ENCODE results near the gene SYNGR3.

SYNGR3 gene

DNA sequence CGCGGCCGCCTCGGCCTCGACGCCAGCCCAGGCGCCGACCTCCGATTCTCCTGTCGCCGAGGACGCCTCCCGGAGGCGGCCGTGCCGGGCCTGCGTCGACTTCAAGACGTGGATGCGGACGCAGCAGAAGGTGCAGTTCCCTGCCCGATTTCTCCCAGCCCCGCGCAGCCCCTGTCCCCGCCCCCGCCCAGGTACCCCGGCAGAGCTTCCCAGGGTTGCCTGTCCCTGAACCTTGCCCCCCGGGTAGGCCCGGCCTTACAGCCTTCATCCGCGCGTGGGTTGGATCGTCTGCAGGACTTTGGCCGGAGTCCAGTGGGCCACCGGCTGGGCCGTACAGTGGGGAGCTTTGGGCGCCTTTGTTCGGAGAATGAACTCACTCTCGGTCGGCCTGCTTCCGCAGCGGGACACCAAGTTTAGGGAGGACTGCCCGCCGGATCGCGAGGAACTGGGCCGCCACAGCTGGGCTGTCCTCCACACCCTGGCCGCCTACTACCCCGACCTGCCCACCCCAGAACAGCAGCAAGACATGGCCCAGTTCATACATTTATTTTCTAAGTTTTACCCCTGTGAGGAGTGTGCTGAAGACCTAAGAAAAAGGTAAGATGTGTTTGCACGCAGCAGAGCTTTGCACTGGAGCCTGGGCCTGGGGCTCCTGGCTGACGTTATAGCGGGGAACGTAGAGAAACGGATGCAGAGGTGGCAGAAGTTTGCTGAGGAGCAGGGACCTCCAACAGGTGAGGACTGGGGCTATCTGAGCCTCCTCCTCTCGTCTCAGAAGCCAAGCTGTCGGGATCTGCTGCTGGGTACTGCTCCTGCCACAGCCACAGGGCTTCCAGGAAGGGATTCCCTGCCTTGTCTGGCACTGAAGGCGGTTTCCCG, 5.2 kb upstream of the SYNGR3 start:
- DNase-seq: no peak
- Histone ChIP-seq H3K36me3 (replicated peaks) (peaks cover 15% of the 10 kb centered on the region), H3K27me3 (replicated peaks) (peaks cover 39% of the 10 kb centered on the region), H3K27ac (peak overlapping the region; percentile 58), H3K4me3 (ENCODE audit: low read depth, low read length) (peak overlapping the region; percentile 72)
- in situ Hi-C loops (cut with HindIII; ENCODE audit: low pct_ligation_motif_present, low sequenced_read_pairs): no loop called here
- TF ChIP-seq, protein P1, sequence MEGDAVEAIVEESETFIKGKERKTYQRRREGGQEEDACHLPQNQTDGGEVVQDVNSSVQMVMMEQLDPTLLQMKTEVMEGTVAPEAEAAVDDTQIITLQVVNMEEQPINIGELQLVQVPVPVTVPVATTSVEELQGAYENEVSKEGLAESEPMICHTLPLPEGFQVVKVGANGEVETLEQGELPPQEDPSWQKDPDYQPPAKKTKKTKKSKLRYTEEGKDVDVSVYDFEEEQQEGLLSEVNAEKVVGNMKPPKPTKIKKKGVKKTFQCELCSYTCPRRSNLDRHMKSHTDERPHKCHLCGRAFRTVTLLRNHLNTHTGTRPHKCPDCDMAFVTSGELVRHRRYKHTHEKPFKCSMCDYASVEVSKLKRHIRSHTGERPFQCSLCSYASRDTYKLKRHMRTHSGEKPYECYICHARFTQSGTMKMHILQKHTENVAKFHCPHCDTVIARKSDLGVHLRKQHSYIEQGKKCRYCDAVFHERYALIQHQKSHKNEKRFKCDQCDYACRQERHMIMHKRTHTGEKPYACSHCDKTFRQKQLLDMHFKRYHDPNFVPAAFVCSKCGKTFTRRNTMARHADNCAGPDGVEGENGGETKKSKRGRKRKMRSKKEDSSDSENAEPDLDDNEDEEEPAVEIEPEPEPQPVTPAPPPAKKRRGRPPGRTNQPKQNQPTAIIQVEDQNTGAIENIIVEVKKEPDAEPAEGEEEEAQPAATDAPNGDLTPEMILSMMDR (IDR thresholded peaks at IDR 0.05; ENCODE audit: low read depth, low read length, missing control alignments): no peak

DNA sequence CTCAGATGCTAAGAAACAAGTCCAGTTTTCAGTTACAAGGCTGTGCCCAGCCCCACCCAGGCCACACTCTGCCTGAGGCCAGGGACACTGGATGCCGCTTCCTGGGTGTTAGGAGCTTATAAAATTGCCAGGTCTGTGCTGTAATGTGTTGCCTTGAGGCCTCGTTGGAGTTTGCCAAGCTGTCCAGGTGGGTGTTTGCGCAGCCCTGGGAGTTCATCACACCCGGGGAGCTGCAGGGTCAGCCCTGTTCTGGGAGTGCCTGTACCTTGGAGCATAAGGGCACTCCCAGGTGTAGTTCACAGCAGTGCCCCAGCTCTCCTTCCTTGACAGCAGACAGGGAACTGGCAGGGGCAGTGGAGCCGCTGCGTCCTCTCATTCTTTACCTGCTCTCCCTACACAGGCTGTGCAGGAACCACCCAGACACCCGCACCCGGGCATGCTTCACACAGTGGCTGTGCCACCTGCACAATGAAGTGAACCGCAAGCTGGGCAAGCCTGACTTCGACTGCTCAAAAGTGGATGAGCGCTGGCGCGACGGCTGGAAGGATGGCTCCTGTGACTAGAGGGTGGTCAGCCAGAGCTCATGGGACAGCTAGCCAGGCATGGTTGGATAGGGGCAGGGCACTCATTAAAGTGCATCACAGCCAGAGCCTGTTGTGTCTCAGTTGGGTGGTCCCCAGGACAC, 4.2 kb upstream of the SYNGR3 start:
- in situ Hi-C loops (cut with HindIII; ENCODE audit: low pct_ligation_motif_present, low sequenced_read_pairs): no loop called here

DNA sequence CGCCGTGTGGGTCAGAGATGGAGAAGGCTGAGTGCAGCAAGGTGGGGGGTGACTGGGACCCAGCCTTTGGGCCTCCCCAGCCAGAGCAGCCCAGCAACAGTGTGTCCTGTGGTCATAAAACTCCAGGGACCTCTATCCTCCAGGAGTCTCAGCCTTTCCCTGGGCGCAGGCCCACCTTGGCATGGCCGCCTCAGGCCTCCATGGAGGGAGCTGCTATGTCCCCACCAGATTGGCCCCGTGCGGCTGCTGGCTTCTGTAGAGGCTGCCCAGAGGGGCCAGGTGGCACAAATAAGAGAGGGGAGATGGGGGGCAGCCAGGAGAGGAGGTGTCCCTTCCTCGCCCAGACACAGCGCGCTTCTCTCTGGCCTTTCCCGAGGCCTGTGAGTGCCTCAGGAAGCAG, 2.6 kb upstream of the SYNGR3 start:
- Histone ChIP-seq H3K36me3 (replicated peaks) (peaks cover 15% of the 10 kb centered on the region), H3K27me3 (replicated peaks) (peaks cover 24% of the 10 kb centered on the region), H3K27ac (no peak overlapping the region), H3K4me3 (ENCODE audit: low read depth, low read length) (no peak overlapping the region)
- TF ChIP-seq, protein P1 (IDR thresholded peaks at IDR 0.05; ENCODE audit: low read depth, low read length, missing control alignments): no peak
- no peak for DNase-seq
- in situ Hi-C loops (cut with HindIII; ENCODE audit: low pct_ligation_motif_present, low sequenced_read_pairs): no loop called here

More for the DNA sequence above, 4.2 kb upstream of the SYNGR3 start:
- DNase-seq: no peak
- H3K27me3 ChIP-seq (replicated peaks): peaks cover 34% of the 10 kb centered on the region
- H3K4me3 ChIP-seq (ENCODE audit: low read depth, low read length): peak overlapping the region; percentile 72
- TF ChIP-seq, protein P1 (IDR thresholded peaks at IDR 0.05; ENCODE audit: low read depth, low read length, missing control alignments): no peak
- no peak overlapping the region for H3K27ac ChIP-seq
- peaks cover 15% of the 10 kb centered on the region for H3K36me3 ChIP-seq (replicated peaks)

DNA sequence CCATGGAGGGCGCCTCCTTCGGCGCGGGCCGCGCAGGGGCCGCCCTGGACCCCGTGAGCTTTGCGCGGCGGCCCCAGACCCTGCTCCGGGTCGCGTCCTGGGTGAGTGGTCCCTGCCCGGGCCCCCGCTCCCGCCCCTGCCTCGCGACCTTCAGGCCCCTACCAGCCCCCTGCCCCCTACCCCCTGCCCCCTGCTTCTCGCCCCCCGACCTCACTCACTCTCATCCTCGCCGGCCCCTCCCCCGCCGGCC, 256 bp downstream of the SYNGR3 start:
- in situ Hi-C loops (cut with HindIII; ENCODE audit: low pct_ligation_motif_present, low sequenced_read_pairs): no loop called here
- no peak overlapping the region for H3K27ac ChIP-seq
- peaks cover 21% of the 10 kb centered on the region for H3K27me3 ChIP-seq (replicated peaks)
- H3K4me3 ChIP-seq (ENCODE audit: low read depth, low read length): no peak overlapping the region
- DNase-seq: no peak
- TF ChIP-seq, protein P1 (IDR thresholded peaks at IDR 0.05; ENCODE audit: low read depth, low read length, missing control alignments): no peak
- H3K36me3 ChIP-seq (replicated peaks): peaks cover 15% of the 10 kb centered on the region

DNA sequence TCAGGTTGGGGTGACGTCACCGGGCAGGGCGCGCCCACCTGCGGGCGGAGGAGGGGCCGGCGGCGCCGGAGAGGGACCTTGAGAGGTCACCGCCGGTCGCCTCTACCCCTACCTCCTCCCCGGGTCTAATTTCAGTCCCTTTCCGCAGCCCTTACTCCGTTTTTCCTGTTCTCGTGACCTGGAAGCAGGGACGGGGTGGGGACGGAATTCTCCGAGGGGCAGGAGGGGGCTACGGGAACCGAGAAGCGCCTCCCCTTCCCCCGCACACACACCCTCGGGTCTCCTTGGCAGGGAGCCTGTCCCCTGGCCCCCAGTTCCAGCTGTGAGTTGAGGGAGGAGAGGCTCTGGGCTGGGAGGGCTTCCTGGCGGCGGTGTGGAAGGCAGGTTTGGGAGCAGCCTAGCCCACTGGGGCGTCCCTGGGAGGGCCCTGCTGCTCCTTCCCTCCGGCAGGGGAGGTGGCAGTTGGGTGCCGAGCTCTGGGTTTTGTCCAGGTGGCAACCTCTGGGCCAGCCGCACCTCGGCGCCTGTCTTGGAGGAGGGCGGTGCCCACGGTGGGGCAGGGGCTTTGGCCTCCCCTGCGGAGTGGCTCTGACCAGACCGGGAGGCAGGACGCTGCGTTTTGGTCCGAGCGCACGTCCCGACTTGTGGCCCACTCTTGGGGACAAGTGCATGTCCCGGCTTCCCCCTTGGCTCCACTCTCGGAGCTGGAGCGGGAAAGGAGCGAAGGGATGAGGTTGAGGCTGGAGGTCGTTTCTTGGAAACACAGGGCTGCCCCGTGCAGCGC, 773 bp downstream of the SYNGR3 start:
- peaks cover 14% of the 10 kb centered on the region for H3K36me3 ChIP-seq (replicated peaks)
- in situ Hi-C loops (cut with HindIII; ENCODE audit: low pct_ligation_motif_present, low sequenced_read_pairs): no loop called here
- H3K27ac ChIP-seq: no peak overlapping the region
- DNase-seq: no peak
- H3K27me3 ChIP-seq (replicated peaks): peaks cover 21% of the 10 kb centered on the region
- no peak overlapping the region for H3K4me3 ChIP-seq (ENCODE audit: low read depth, low read length)
- TF ChIP-seq, protein P1 (IDR thresholded peaks at IDR 0.05; ENCODE audit: low read depth, low read length, missing control alignments): no peak
